ENCODE measurements around the gene ULK1. TPM values are rescaled to one million over a fixed set of nuclear protein-coding genes. Genes with fewer than 3 reads are reported as not detected.

ULK1 gene
- total RNA-seq, 1 donor, result 9.1 TPM

GRCh38 chr12:131910302-131911027 lies 16.0 kb downstream of the ULK1 start:
- no peak for TF ChIP-seq CTCF (IDR thresholded peaks at IDR 0.05; ENCODE audit: insufficient read depth, low read length)
- no peak overlapping the region for H3K4me3 ChIP-seq (ENCODE audit: low read depth, low read length)
- DNase-seq (ENCODE audit: low read depth), result no peak

- TF ChIP-seq CTCF (IDR thresholded peaks at IDR 0.05; ENCODE audit: insufficient read depth, low read length), result no peak
- DNase-seq (ENCODE audit: low read depth), result no peak
- no peak overlapping the region for H3K4me3 ChIP-seq (ENCODE audit: low read depth, low read length)
These were observed 16.7 kb downstream of the ULK1 start for GRCh38 chr12:131911028-131911650.

DNA sequence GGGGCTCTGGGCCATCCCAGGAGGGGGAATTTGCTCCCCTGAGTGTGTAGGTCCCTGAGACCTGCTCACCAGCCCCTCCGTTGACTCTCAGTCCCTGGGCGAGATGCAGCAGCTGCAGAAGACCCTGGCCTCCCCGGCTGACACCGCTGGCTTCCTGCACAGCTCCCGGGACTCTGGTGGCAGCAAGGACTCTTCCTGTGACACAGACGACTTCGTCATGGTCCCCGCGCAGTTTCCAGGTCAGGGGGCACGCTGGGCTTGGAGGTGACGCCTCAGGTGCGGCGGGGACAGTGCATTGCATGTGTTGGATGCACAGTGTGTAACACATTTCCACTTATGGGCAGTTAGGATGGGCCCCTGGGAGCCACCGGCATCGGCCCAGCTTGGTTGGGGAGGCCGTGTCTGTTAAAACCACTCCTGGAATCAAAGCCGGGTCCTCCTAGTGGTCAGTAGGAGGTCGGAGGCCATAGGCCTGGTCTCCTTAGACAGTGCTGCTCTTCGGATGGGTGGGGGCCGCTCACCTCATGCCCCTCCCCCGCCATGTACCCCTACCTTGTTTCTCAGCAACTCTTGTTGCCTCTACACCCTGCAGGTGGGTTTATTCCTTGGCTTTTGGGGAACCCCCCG lies 17.5 kb downstream of the ULK1 start:
- no peak overlapping the region for H3K4me3 ChIP-seq (ENCODE audit: low read depth, low read length)
- no peak for TF ChIP-seq CTCF (IDR thresholded peaks at IDR 0.05; ENCODE audit: insufficient read depth, low read length)
- no peak for DNase-seq (ENCODE audit: low read depth)

GRCh38 chr12:131912518-131913274 lies 18.3 kb downstream of the ULK1 start:
- H3K4me3 ChIP-seq (ENCODE audit: low read depth, low read length), result no peak overlapping the region
- no peak for TF ChIP-seq CTCF (IDR thresholded peaks at IDR 0.05; ENCODE audit: insufficient read depth, low read length)
- peak; percentile 76 for DNase-seq (ENCODE audit: low read depth)

DNA sequence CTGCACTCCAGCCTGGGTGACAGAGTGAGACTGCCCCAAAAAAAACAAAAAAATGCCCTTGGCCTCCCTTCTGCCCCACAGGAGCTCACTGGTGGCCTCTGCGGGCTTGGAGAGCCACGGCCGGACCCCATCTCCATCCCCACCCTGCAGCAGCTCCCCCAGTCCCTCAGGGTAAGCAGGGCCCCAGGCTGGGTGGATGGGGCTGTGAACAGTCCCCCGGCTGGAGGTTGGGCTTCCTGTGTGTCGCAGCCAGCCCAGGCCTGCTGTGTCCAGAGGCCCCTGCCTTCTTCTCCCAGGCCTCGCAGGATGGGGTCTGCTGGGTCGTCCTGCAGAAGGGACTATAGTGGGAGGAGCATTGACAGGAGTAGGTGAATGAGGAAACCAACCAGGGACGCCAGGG lies 19.2 kb downstream of the ULK1 start:
- no peak for TF ChIP-seq CTCF (IDR thresholded peaks at IDR 0.05; ENCODE audit: insufficient read depth, low read length)
- no peak for DNase-seq (ENCODE audit: low read depth)
- H3K4me3 ChIP-seq (ENCODE audit: low read depth, low read length), result no peak overlapping the region

GRCh38 chr12:131914179-131914702 lies 19.8 kb downstream of the ULK1 start:
- no peak for DNase-seq (ENCODE audit: low read depth)
- TF ChIP-seq CTCF (IDR thresholded peaks at IDR 0.05; ENCODE audit: insufficient read depth, low read length), result no peak

More at GRCh38 chr12:131914179-131914702, 19.8 kb downstream of the ULK1 start:
- no peak overlapping the region for H3K4me3 ChIP-seq (ENCODE audit: low read depth, low read length)

Measured in fibroblast of the aortic adventitia (primary cell).